H9 (cell line): ENCODE measurements around the gene MNX1. TPM values are rescaled to one million over a fixed set of nuclear protein-coding genes. Genes with fewer than 3 reads are reported as not detected.

Experiments used
- DNase-seq: peaks from one replicate; pipeline ENCODE4 v3.0.0-alpha.2; 2017
- H2AFZ ChIP-seq: one replicate; pipeline ENCODE4 v1.6.1; 2013; ENCODE audit warnings: mild to moderate bottlenecking, low read length, control low read depth, moderate library complexity
- H2AK5ac ChIP-seq: 2 replicates; pipeline ENCODE4 v1.6.1; 2013; ENCODE audit warnings: low read length, control low read depth, mixed read lengths; ENCODE audit not compliant: insufficient read length
- H2BK120ac ChIP-seq: one replicate; pipeline ENCODE4 v1.6.1; 2013; ENCODE audit warnings: low read depth, mild to moderate bottlenecking, low read length, control low read depth, inconsistent platforms; ENCODE audit not compliant: poor library complexity, severe bottlenecking
- H2BK12ac ChIP-seq: 2 replicates; pipeline ENCODE4 v1.6.1; 2013; ENCODE audit warnings: low read length, control low read depth, mixed read lengths, low read depth; ENCODE audit not compliant: insufficient read length
- H2BK15ac ChIP-seq: 2 replicates; pipeline ENCODE4 v1.6.1; 2013; ENCODE audit warnings: low read depth, low read length, control low read depth
- H2BK20ac ChIP-seq: one replicate; pipeline ENCODE4 v1.6.1; 2013; ENCODE audit warnings: low read depth, mild to moderate bottlenecking, low read length, control low read depth, inconsistent platforms; ENCODE audit not compliant: poor library complexity, severe bottlenecking
- H2BK5ac ChIP-seq: 2 replicates; pipeline ENCODE4 v1.6.1; 2013; ENCODE audit warnings: low read length, control low read depth, mixed read lengths; ENCODE audit not compliant: insufficient read length
- H3K14ac ChIP-seq: 2 replicates; pipeline ENCODE4 v1.6.1; 2013; ENCODE audit warnings: low read length, control low read depth; ENCODE audit not compliant: insufficient read depth
- H3K18ac ChIP-seq: 2 replicates; pipeline ENCODE4 v1.6.1; 2013; ENCODE audit warnings: low read depth, mild to moderate bottlenecking, mixed read lengths, low read length, control low read depth; ENCODE audit not compliant: insufficient read length
- H3K23ac ChIP-seq: 2 replicates; pipeline ENCODE4 v1.6.1; 2013; ENCODE audit warnings: low read length, control low read depth, mixed read lengths, low read depth; ENCODE audit not compliant: insufficient read length
- H3K23me2 ChIP-seq: 2 replicates; pipeline ENCODE4 v1.6.1; 2013; ENCODE audit warnings: low read depth, mild to moderate bottlenecking, mixed read lengths, low read length, control low read depth; ENCODE audit not compliant: insufficient read length, poor library complexity, severe bottlenecking
- H3K27ac ChIP-seq: 2 replicates; pipeline ENCODE4 v1.5.1; 2013; ENCODE audit warnings: low read length, control low read depth, mixed read lengths, low read depth; ENCODE audit not compliant: insufficient read length
- H3K27me3 ChIP-seq: 2 replicates; pipeline ENCODE4 v1.6.1; 2013; ENCODE audit warnings: low read length, control low read depth, inconsistent platforms; ENCODE audit not compliant: insufficient read depth
- H3K4ac ChIP-seq: 2 replicates; pipeline ENCODE4 v1.6.1; 2013; ENCODE audit warnings: low read depth, mild to moderate bottlenecking, control low read depth, inconsistent platforms, low read length, moderate library complexity
- H3K4me1 ChIP-seq: 2 replicates; pipeline ENCODE4 v1.6.1; 2013; ENCODE audit warnings: low read length, control low read depth, inconsistent platforms; ENCODE audit not compliant: insufficient read depth
- H3K4me2 ChIP-seq: 2 replicates; pipeline ENCODE4 v1.6.1; 2013; ENCODE audit warnings: low read length, control low read depth, mixed read lengths; ENCODE audit not compliant: insufficient read length, insufficient read depth
- H3K56ac ChIP-seq: 2 replicates; pipeline ENCODE4 v1.6.1; 2013; ENCODE audit warnings: low read depth, mild to moderate bottlenecking, mixed read lengths, low read length, control low read depth; ENCODE audit not compliant: insufficient read length
- H3K79me1 ChIP-seq: 2 replicates; pipeline ENCODE4 v1.6.1; 2013; ENCODE audit warnings: low read depth, mild to moderate bottlenecking, moderate library complexity, low read length, control low read depth, inconsistent platforms; ENCODE audit not compliant: insufficient read depth, poor library complexity, severe bottlenecking
- H3K79me2 ChIP-seq: 2 replicates; pipeline ENCODE4 v1.6.1; 2013; ENCODE audit warnings: low read length, control low read depth, inconsistent platforms; ENCODE audit not compliant: insufficient read depth
- H3K9ac ChIP-seq: 2 replicates; pipeline ENCODE4 v1.6.1; 2013; ENCODE audit warnings: low read length, control low read depth, mixed read lengths; ENCODE audit not compliant: insufficient read length; ENCODE audit errors: extremely low read depth
- H3K9me3 ChIP-seq: one replicate; pipeline ENCODE4 v1.6.1; 2013; ENCODE audit warnings: low read depth, low read length, inconsistent platforms; ENCODE audit not compliant: control insufficient read depth
- H3T11ph ChIP-seq: one replicate; pipeline ENCODE4 v1.6.1; 2013; ENCODE audit warnings: mild to moderate bottlenecking, low read length, control low read depth, inconsistent platforms
- H4K20me1 ChIP-seq: one replicate; pipeline ENCODE4 v1.6.1; 2013; ENCODE audit not compliant: control insufficient read depth, insufficient read length, insufficient read depth
- H4K5ac ChIP-seq: 2 replicates; pipeline ENCODE4 v1.6.1; 2013; ENCODE audit warnings: low read depth, mild to moderate bottlenecking, mixed read lengths, low read length, control low read depth; ENCODE audit not compliant: insufficient read length
- H4K8ac ChIP-seq: replicated peaks from 2 replicates; pipeline ENCODE4 v1.6.1; 2013; ENCODE audit warnings: low read length, control low read depth, mixed read lengths, low read depth; ENCODE audit not compliant: insufficient read length
- H4K91ac ChIP-seq: 2 replicates; pipeline ENCODE4 v1.6.1; 2013; ENCODE audit warnings: low read depth, mild to moderate bottlenecking, moderate library complexity, mixed read lengths, low read length, control low read depth; ENCODE audit not compliant: insufficient read length
- H3K27ac Mint-ChIP-seq, 3 experiments: 2 replicates in 2 of 3; 3 replicates in 1 of 3; pipeline ENCODE4 v1.8.0; 2020 to 2021; ENCODE audit warnings: mixed read lengths in 3 of 3, mild to moderate bottlenecking in 1 of 3, moderate library complexity in 1 of 3
- H3K27me3 Mint-ChIP-seq: 2 replicates; pipeline ENCODE4 v1.8.0; 2021; ENCODE audit warnings: low read depth, mild to moderate bottlenecking, moderate library complexity, mixed read lengths
- H3K36me3 Mint-ChIP-seq, 3 experiments: 2 replicates in 2 of 3; 3 replicates in 1 of 3; pipeline ENCODE4 v1.8.0; 2020 to 2021; ENCODE audit warnings: low read depth in 3 of 3, mixed read lengths in 3 of 3; ENCODE audit not compliant: insufficient read depth in 1 of 3
- H3K4me1 Mint-ChIP-seq, 2 experiments: 2 replicates each; pipeline ENCODE4 v1.8.0; 2020; ENCODE audit warnings: mixed read lengths in 2 of 2
- H3K4me3 Mint-ChIP-seq, 2 experiments: 2 replicates in 1 of 2; 3 replicates in 1 of 2; pipeline ENCODE4 v1.8.0; 2020 to 2021; ENCODE audit warnings: mild to moderate bottlenecking in 2 of 2, mixed read lengths in 2 of 2, moderate library complexity in 1 of 2
- H3K9me3 Mint-ChIP-seq, 2 experiments: 2 replicates in 1 of 2; 3 replicates in 1 of 2; pipeline ENCODE4 v1.8.0; 2020; ENCODE audit warnings: mild to moderate bottlenecking in 2 of 2, mixed read lengths in 2 of 2, moderate library complexity in 1 of 2
- WGBS: extraction: QIAGEN DNeasy Blood & Tissue Kit; methylation state at CpG from one replicate; pipeline ENCODE4 v1.1.7; 2013; ENCODE audit warnings: missing lambda C conversion rate, low lambda C conversion rate, mixed read lengths; ENCODE audit not compliant: insufficient read length; ENCODE audit errors: extremely low coverage; 5-methylcytosine and 5-hydroxymethylcytosine counted together
- total RNA-seq: library from RNA; stranded (reverse); gene quantifications from 2 replicates; pipeline ENCODE4 v1.2.1, GENCODE V29; 2021
- TF ChIP-seq, protein P1 (sequence below): fragments of 200-600 bp; sonication (generic); conservative IDR thresholded peaks from 3 replicates; pipeline ENCODE4 v1.8.0; 2021; ENCODE audit warnings: antibody characterized with exemption, mild to moderate bottlenecking

Gene MNX1
- total RNA-seq, 1 experiment from 2014 or later = not detected

DNA sequence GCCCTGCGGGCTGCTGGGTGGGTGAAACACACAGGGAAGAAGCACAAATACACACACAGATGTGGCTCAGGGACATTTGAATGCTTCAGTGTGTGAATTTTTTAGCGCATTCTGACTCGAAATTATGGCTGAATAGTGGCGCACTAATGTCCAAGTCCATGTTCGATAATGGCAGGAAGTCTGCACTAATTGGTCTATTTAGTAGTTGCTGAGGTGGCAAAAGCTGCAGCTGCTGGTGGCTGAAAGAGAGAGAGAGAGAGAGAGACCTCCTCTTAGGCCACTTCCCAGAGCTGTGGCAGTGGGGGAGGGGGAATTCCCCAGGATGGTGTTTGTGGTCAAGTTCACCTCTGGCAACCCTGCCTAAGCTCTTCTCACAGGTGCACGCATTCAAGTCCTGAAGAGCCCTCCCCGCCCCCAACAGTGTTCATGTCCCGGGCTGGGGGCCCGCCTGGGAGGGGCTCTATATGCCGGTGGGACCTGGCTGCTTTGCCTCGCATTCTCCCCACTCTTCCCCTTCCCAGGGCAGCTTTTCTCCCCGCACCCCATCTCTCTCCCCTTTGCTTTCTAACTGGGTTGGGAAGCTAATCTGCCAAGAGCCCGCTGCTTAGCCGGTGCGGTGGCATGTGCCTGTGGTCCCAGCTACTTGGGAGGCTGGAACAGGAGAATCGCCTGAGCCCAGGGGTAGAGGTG, 6.0 kb upstream of the MNX1 start:
- Histone ChIP-seq H3K9me3 (no peaks in the 10 kb centered on the region), H3K4ac (no peak overlapping the region), H2AK5ac (no peak overlapping the region), H3K9ac (no peak overlapping the region), H4K8ac (no peak overlapping the region), H4K91ac (no peak overlapping the region), H4K5ac (no peak overlapping the region), H3K79me2 (no peaks in the 10 kb centered on the region), H2AFZ (no peak overlapping the region), H3K27me3 (peaks cover 94% of the 10 kb centered on the region), H2BK15ac (no peak overlapping the region), H3K18ac (no peak overlapping the region), H3K4me1 (peaks cover 7% of the 10 kb centered on the region; the same call in 1 of the 2 replicates), H3K56ac (no peak overlapping the region), H2BK12ac (no peak overlapping the region), H3K23ac (no peak overlapping the region), H3K23me2 (no peaks in the 10 kb centered on the region), H4K20me1 (no peaks in the 10 kb centered on the region), H3T11ph (no peak overlapping the region), H3K4me2 (no peak overlapping the region), H2BK20ac (no peak overlapping the region), H2BK5ac (no peak overlapping the region), H3K27ac (no peak overlapping the region), H2BK120ac (no peak overlapping the region), H3K14ac (no peak overlapping the region; the same call in 1 of the 2 replicates), H3K79me1 (no peaks in the 10 kb centered on the region)
- H3K36me3 Mint-ChIP-seq = no peaks in the 10 kb centered on the region
- H3K27me3 Mint-ChIP-seq = peaks cover 99% of the 10 kb centered on the region
- H3K4me1 Mint-ChIP-seq = peaks cover 35 to 46% of the 10 kb centered on the region in 2 experiments
- DNase-seq = peak; percentile 62
- peak overlapping the region in 1 of 2 experiments; percentile 62; a peak in 1 of 5 replicates for H3K4me3 Mint-ChIP-seq
- no peak overlapping the region for H3K27ac Mint-ChIP-seq
- TF ChIP-seq, protein P1, sequence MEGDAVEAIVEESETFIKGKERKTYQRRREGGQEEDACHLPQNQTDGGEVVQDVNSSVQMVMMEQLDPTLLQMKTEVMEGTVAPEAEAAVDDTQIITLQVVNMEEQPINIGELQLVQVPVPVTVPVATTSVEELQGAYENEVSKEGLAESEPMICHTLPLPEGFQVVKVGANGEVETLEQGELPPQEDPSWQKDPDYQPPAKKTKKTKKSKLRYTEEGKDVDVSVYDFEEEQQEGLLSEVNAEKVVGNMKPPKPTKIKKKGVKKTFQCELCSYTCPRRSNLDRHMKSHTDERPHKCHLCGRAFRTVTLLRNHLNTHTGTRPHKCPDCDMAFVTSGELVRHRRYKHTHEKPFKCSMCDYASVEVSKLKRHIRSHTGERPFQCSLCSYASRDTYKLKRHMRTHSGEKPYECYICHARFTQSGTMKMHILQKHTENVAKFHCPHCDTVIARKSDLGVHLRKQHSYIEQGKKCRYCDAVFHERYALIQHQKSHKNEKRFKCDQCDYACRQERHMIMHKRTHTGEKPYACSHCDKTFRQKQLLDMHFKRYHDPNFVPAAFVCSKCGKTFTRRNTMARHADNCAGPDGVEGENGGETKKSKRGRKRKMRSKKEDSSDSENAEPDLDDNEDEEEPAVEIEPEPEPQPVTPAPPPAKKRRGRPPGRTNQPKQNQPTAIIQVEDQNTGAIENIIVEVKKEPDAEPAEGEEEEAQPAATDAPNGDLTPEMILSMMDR = no peak
- peaks cover 2 to 10% of the 10 kb centered on the region in 2 experiments; a peak in 3 of 5 replicates for H3K9me3 Mint-ChIP-seq
- WGBS = no CpG with 5 or more reads among the region's 16 CpGs
